ENCODE data around the gene DNAAF9. TPM values are rescaled to one million over a fixed set of nuclear protein-coding genes. Genes with fewer than 3 reads are reported as not detected.
A peak's percentile ranks its signal among the peaks of the same experiment; 100 is the strongest.

The DNAAF9 gene
- total RNA-seq, 1 donor from 2014 or later: 10.9 TPM

DNA sequence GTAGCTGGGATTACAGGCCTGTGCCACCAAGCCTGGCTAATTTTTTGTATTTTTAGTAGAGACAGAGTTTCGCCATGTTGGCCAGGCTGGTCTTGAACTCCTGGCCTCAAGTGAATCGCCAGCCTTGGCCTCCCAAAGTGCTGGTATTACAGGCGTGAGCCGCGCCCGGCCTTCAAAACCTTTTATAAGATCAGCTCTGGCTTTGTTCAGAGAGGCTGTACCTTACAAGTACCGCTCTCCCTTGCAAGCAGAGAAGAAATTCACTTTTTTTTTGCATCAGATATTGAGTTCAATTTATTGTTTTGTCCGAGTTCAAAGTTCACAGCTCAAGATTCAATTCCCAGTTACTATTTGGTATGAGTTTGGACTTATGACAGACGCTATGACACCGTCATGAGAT is 1.9 kb upstream of the DNAAF9 start:
- Histone ChIP-seq H3K27me3 (no peaks in the 10 kb centered on the region), H3K27ac (peak overlapping the region in 1 of 2 donors; percentile 68), H3K4me1 (peaks cover 0 to 7% of the 10 kb centered on the region in 2 donors), H3K36me3 (no peaks in the 10 kb centered on the region), H3K4me3 (peak overlapping the region; percentile 47 to 93), H3K9me3 (no peaks in the 10 kb centered on the region)
- TF ChIP-seq, protein P1, sequence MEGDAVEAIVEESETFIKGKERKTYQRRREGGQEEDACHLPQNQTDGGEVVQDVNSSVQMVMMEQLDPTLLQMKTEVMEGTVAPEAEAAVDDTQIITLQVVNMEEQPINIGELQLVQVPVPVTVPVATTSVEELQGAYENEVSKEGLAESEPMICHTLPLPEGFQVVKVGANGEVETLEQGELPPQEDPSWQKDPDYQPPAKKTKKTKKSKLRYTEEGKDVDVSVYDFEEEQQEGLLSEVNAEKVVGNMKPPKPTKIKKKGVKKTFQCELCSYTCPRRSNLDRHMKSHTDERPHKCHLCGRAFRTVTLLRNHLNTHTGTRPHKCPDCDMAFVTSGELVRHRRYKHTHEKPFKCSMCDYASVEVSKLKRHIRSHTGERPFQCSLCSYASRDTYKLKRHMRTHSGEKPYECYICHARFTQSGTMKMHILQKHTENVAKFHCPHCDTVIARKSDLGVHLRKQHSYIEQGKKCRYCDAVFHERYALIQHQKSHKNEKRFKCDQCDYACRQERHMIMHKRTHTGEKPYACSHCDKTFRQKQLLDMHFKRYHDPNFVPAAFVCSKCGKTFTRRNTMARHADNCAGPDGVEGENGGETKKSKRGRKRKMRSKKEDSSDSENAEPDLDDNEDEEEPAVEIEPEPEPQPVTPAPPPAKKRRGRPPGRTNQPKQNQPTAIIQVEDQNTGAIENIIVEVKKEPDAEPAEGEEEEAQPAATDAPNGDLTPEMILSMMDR (IDR thresholded peaks at IDR 0.05): no peak
- DNase-seq (ENCODE audit: low spot score in 2 of 2): no peak
- intact Hi-C loops (cut with DNase I): loop anchor here (2.0 to 10.0 kb wide), 6 partner anchors 61 to 755 kb away; partner anchors contain the start of genes ATRN, DDRGK1, GNRH2 and ITPA

DNA sequence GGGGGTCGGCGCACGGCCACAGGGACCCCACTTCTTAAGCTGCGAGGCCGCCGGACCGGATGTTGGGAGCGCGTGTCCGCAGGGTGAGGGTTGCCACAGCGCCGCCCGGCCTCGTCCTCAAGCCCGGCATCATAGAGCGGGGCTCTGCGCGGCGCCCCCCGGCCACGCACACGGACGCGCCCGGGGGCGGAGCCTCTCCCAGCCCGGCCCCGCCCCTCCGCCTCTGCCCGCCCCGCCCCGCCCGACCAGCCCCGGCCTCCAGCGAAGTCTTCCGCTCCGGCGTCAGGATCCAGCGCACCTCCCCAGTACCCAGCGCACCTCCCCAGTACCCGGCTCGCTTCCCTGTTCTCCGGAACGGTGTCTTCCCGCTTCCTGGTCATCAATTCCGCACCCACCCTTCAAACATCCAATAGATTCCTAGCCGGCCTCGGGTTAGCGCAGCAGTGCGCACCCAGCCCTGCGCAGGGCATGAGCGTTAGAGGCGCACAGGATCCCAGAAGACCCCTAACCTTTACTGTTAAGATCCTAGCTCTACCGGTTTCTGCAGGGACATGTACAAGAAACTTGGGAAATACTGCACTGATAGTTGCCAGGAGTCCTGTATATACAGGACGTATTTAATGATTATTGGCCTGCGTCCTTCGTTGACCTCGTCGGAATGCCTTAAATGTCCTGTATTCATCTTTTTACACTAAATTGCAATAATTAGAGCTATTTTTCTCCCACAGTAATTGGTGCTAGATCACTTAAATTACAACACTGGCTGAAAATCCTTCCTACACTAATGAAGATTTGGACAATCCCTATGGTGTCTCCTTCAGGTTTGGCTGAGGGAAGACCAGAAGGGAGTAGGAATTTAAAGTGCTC is 535 bp upstream of the DNAAF9 start:
- peak in 1 of 2 donors; percentile 84 for DNase-seq (ENCODE audit: low spot score in 2 of 2)
- H3K4me3 ChIP-seq: peak overlapping the region; percentile 89 to 93
- no peaks in the 10 kb centered on the region for H3K9me3 ChIP-seq
- intact Hi-C loops (cut with DNase I): loop anchor here (2.0 to 10.0 kb wide), 6 partner anchors 63 to 753 kb away; partner anchors contain the start of genes ATRN, DDRGK1, GNRH2 and ITPA
- H3K4me1 ChIP-seq: peaks cover 0 to 7% of the 10 kb centered on the region in 2 donors
- H3K36me3 ChIP-seq: no peaks in the 10 kb centered on the region
- H3K27ac ChIP-seq: peak overlapping the region; percentile 95
- TF ChIP-seq, protein P1 (IDR thresholded peaks at IDR 0.05): no peak
- H3K27me3 ChIP-seq: no peaks in the 10 kb centered on the region

DNA sequence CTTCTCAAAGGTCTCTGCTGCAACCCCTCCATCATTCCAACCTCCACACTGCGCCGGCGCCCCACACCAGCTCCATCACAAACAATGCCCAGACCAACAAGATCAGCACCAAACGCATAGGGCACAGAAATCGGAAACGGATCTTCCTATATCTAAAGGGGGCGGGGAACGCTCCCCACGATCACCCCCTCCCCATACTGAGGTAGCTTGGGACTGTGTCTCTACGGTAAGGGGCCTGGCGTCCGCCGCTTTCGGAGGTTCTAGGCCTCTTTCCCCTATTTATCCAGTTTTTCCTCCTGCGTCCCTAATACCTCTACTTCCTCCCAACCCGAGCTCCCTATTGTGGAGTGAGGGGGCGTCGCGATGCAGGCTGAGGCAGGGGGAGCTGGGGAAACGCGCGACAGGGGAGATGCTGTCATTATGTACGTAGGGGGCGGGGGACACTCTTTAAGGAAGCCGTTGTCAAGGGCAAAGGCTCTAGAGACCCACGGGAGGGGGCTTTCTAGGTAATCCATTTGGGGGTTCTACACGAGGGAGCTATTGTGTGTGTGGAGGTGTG is 909 bp downstream of the DNAAF9 start:
- H3K4me3 ChIP-seq: peak overlapping the region; percentile 89 to 93
- H3K27ac ChIP-seq: peak overlapping the region; percentile 95
- TF ChIP-seq, protein P1 (IDR thresholded peaks at IDR 0.05): no peak
- H3K9me3 ChIP-seq: no peaks in the 10 kb centered on the region
- H3K27me3 ChIP-seq: no peaks in the 10 kb centered on the region
- peaks cover 0 to 8% of the 10 kb centered on the region in 2 donors for H3K4me1 ChIP-seq
- intact Hi-C loops (cut with DNase I): loop anchor here (5.0 to 10.0 kb wide), 5 partner anchors 202 to 752 kb away; partner anchors contain the start of genes DDRGK1, GNRH2, ITPA and LZTS3
- peak in 1 of 2 donors; percentile 68 for DNase-seq (ENCODE audit: low spot score in 2 of 2)
- no peaks in the 10 kb centered on the region for H3K36me3 ChIP-seq

DNA sequence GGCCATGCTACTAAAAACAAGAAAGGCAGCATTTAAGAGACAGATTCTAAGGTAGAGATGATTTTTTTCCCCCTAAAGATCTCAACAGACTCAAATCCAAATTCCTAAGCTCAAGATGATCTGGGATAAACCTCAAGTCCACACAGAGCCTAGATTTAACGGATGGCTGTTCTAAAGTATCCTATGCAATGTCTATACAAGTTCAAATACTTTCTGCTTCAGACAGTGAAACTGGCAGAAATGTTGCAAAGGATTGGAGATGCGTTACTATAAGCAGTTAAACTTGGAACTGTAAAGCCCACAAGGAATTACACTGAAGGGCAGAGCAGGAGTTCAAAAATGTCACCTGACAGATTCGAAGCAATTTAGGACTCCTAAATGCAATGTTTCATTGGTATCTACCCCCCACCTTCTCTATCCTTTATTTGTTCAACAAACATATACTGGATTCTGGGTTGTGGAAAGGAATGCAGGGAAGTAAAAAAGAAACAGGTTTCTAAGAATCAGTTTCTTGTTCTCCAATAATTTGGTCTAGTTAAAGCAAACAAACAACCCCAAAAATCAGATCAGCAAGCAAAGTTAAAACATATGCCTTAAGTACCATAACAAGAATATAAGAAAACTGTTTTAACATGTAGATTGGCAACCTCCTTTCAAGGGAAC is 1.6 kb downstream of the DNAAF9 start:
- Histone ChIP-seq H3K9me3 (no peaks in the 10 kb centered on the region), H3K27me3 (no peaks in the 10 kb centered on the region), H3K27ac (peak overlapping the region; percentile 95), H3K36me3 (no peaks in the 10 kb centered on the region), H3K4me1 (peaks cover 0 to 8% of the 10 kb centered on the region in 2 donors), H3K4me3 (peak overlapping the region; percentile 89 to 93)
- intact Hi-C loops (cut with DNase I): loop anchor here (5.0 to 10.0 kb wide), 5 partner anchors 201 to 751 kb away; partner anchors contain the start of genes DDRGK1, GNRH2, ITPA and LZTS3
- no peak for DNase-seq (ENCODE audit: low spot score in 2 of 2)
- TF ChIP-seq, protein P1 (IDR thresholded peaks at IDR 0.05): no peak

DNA sequence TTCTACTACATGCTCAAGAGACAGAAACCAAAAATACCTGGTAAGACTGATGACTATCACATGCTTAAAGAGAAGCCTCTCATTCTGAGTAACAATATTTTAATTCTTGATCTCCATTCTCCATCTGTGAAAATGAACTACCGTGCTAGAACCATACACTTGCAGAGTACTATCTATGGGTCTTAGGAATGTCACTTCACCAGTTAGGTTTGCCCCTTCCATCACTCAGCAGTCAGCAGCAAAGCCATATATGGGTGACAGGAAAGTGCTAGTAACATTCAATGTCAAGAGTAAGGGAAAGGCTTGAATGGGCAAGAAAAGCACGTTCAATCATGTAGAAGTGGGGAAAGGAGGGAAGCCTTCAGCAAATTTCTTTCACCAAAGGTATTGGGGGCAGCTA is 2.3 kb downstream of the DNAAF9 start:
- H3K27me3 ChIP-seq: no peaks in the 10 kb centered on the region
- H3K4me1 ChIP-seq: peaks cover 0 to 8% of the 10 kb centered on the region in 2 donors
- intact Hi-C loops (cut with DNase I): loop anchor here (5.0 to 10.0 kb wide), 5 partner anchors 200 to 750 kb away; partner anchors contain the start of genes DDRGK1, GNRH2, ITPA and LZTS3
- TF ChIP-seq, protein P1 (IDR thresholded peaks at IDR 0.05): no peak
- no peak for DNase-seq (ENCODE audit: low spot score in 2 of 2)
- peak overlapping the region in 1 of 2 donors; percentile 95 for H3K27ac ChIP-seq
- H3K36me3 ChIP-seq: no peaks in the 10 kb centered on the region
- peak overlapping the region in 1 of 2 donors; percentile 3 for H3K4me3 ChIP-seq
- H3K9me3 ChIP-seq: no peaks in the 10 kb centered on the region

All from ascending aorta (tissue), 2 donors.